ENCODE results near the gene DOK7.
"Not testable (repeated sequence)": the region's sequence is repeated elsewhere in the genome, so short reads cannot be mapped to it uniquely, and the experiment has no call there.

DOK7 gene

DNA sequence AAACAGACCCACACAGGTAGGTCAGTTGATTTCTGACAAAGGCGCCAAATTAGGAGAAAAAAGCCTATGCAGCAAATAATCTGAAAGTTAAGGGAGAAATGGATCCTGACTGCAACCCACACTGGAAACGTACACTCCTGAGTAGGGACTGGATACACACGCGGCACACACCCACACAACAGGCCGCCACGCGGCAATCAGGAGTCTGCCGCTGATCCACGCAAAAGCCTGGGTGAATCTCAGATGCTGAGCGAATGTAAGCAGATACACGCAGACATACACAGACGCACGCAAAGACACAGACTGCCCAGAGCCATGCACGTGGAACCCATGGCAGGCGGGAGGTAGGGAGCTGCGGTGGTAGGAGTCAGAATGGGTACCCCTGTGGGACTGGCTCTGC lies 47.4 kb downstream of the DOK7 start:
- no peak overlapping the region for H3K9ac ChIP-seq (ENCODE audit: low read depth, low read length)
- no peak overlapping the region for H3K4me2 ChIP-seq (ENCODE audit: insufficient read depth, low read length)
- H3K4me1 ChIP-seq (ENCODE audit: insufficient read depth, low read length): no peaks in the 10 kb centered on the region
- peaks cover 81% of the 10 kb centered on the region for H3K36me3 ChIP-seq (ENCODE audit: insufficient read depth, low read length)
- H3K9me3 ChIP-seq (ENCODE audit: insufficient read depth, low read length, severe bottlenecking): no peaks in the 10 kb centered on the region
- peaks cover 3% of the 10 kb centered on the region; the same call in 1 of the 2 replicates for H3K79me2 ChIP-seq (ENCODE audit: insufficient read depth, low read length)
- no peak overlapping the region for H3K27ac ChIP-seq (ENCODE audit: low read length)
- ATAC-seq (ENCODE audit: insufficient read depth, low read depth) (no peak), DNase-seq (no peak)
- H2AFZ ChIP-seq (ENCODE audit: low read depth, low read length): no peak overlapping the region
- H4K20me1 ChIP-seq (ENCODE audit: insufficient read depth, low read length): peaks cover 31% of the 10 kb centered on the region
- H3K4me3 ChIP-seq (ENCODE audit: low read depth in 1 of 2, low read length in 2 of 2): no peak overlapping the region
- no peaks in the 10 kb centered on the region for H3K27me3 ChIP-seq (ENCODE audit: insufficient read depth, low read length, poor library complexity)
- TF ChIP-seq CTCF (IDR thresholded peaks at IDR 0.05; ENCODE audit: borderline replicate concordance, extremely low read depth, low read length, poor library complexity, severe bottlenecking) (no peak), EZH2 (IDR thresholded peaks at IDR 0.05; ENCODE audit: borderline replicate concordance, low read depth, low read length, severe bottlenecking) (no peak)

DNA sequence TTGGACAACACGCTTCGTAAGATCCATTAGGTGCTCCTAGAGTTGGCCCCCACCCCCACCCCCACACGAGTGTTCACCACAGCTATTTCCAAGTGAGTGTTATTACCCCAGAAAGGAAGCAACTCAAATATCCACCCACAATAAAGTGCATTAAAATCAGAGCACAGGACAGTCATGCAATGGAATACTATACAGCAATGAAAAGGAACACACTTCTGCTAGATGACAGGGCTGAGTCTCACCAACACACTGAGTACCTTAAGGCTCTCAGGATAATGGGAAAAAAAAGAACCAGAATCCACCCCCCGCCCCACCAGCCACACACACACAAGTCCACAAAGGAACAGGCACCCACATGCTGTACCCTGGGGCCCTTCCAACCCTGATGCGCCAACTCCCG lies 48.1 kb downstream of the DOK7 start:
- Histone ChIP-seq H3K4me3 (ENCODE audit: low read depth in 1 of 2, low read length in 2 of 2) (no peak overlapping the region), H3K9ac (ENCODE audit: low read depth, low read length) (no peak overlapping the region), H3K36me3 (ENCODE audit: insufficient read depth, low read length) (peaks cover 84% of the 10 kb centered on the region), H2AFZ (ENCODE audit: low read depth, low read length) (no peak overlapping the region), H3K4me1 (ENCODE audit: insufficient read depth, low read length) (no peaks in the 10 kb centered on the region), H4K20me1 (ENCODE audit: insufficient read depth, low read length) (peaks cover 30% of the 10 kb centered on the region), H3K9me3 (ENCODE audit: insufficient read depth, low read length, severe bottlenecking) (no peaks in the 10 kb centered on the region), H3K4me2 (ENCODE audit: insufficient read depth, low read length) (no peak overlapping the region), H3K79me2 (ENCODE audit: insufficient read depth, low read length) (no peaks in the 10 kb centered on the region), H3K27me3 (ENCODE audit: insufficient read depth, low read length, poor library complexity) (no peaks in the 10 kb centered on the region), H3K27ac (ENCODE audit: low read length) (no peak overlapping the region)
- DNase-seq (no peak), ATAC-seq (ENCODE audit: insufficient read depth, low read depth) (no peak)
- no peak for TF ChIP-seq CTCF (IDR thresholded peaks at IDR 0.05; ENCODE audit: borderline replicate concordance, extremely low read depth, low read length, poor library complexity, severe bottlenecking)
- TF ChIP-seq EZH2 (IDR thresholded peaks at IDR 0.05; ENCODE audit: borderline replicate concordance, low read depth, low read length, severe bottlenecking): no peak

DNA sequence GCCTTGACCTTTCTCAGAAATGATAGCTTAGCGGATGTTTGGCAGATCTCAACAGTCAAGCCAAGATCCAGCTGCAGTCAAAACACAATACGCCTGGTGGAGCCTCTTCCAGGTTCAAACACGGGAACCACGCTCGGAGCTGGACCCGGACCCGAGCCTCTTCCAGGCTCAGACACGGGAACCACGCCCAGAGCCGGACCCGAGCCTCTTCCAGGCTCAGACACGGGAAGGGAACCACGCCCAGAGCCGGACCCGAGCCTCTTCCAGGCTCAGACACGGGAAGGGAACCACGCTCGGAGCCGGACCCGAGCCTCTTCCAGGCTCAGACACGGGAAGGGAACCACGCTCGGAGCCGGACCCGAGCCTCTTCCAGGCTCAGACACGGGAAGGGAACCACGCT lies 48.5 kb downstream of the DOK7 start:
- Histone ChIP-seq H3K36me3 (ENCODE audit: insufficient read depth, low read length) (peaks cover 88% of the 10 kb centered on the region), H4K20me1 (ENCODE audit: insufficient read depth, low read length) (peaks cover 30% of the 10 kb centered on the region)
- H3K27me3 ChIP-seq (ENCODE audit: insufficient read depth, low read length, poor library complexity); H3K4me3 ChIP-seq (ENCODE audit: low read depth in 1 of 2, low read length in 2 of 2); H3K27ac ChIP-seq (ENCODE audit: low read length); H3K4me2 ChIP-seq (ENCODE audit: insufficient read depth, low read length); H3K9me3 ChIP-seq (ENCODE audit: insufficient read depth, low read length, severe bottlenecking); H3K9ac ChIP-seq (ENCODE audit: low read depth, low read length); ATAC-seq (ENCODE audit: insufficient read depth, low read depth); H2AFZ ChIP-seq (ENCODE audit: low read depth, low read length); H3K79me2 ChIP-seq (ENCODE audit: insufficient read depth, low read length); DNase-seq; H3K4me1 ChIP-seq (ENCODE audit: insufficient read depth, low read length): not testable (repeated sequence)

GRCh38 chr4:3512279-3512678 lies 49.2 kb downstream of the DOK7 start:
- DNase-seq: no peak
- Histone ChIP-seq H3K9ac (ENCODE audit: low read depth, low read length) (no peak overlapping the region), H3K4me3 (ENCODE audit: low read depth in 1 of 2, low read length in 2 of 2) (no peak overlapping the region), H3K4me2 (ENCODE audit: insufficient read depth, low read length) (no peak overlapping the region), H3K36me3 (ENCODE audit: insufficient read depth, low read length) (peaks cover 91% of the 10 kb centered on the region), H3K4me1 (ENCODE audit: insufficient read depth, low read length) (no peaks in the 10 kb centered on the region), H3K27me3 (ENCODE audit: insufficient read depth, low read length, poor library complexity) (no peaks in the 10 kb centered on the region), H2AFZ (ENCODE audit: low read depth, low read length) (no peak overlapping the region), H3K27ac (ENCODE audit: low read length) (no peak overlapping the region), H4K20me1 (ENCODE audit: insufficient read depth, low read length) (peaks cover 33% of the 10 kb centered on the region), H3K9me3 (ENCODE audit: insufficient read depth, low read length, severe bottlenecking) (no peaks in the 10 kb centered on the region), H3K79me2 (ENCODE audit: insufficient read depth, low read length) (no peaks in the 10 kb centered on the region)
- no peak for ATAC-seq (ENCODE audit: insufficient read depth, low read depth)
- no peak for TF ChIP-seq CTCF (IDR thresholded peaks at IDR 0.05; ENCODE audit: borderline replicate concordance, extremely low read depth, low read length, poor library complexity, severe bottlenecking)
- no peak for TF ChIP-seq EZH2 (IDR thresholded peaks at IDR 0.05; ENCODE audit: borderline replicate concordance, low read depth, low read length, severe bottlenecking)
